GM12878 (cell line): ENCODE results near the gene THSD8. TPM values are rescaled to one million over a fixed set of nuclear protein-coding genes. Genes with fewer than 3 reads are reported as not detected.

Experiments
- ATAC-seq: fragments of 200-7000 bp; cut with Tn5 transposase; 3 replicates; pipeline ENCODE4 v1.9.1; 2020; ENCODE audit warnings: mild to moderate bottlenecking, moderate library complexity
- BruUV-seq: library from RNA; stranded (reverse); fragments of 400-500 nt; replicated peaks from 2 replicates; lab custom pipeline; 2021; lab: Mats Ljungman, UMichigan
- CTCF ChIA-PET: fragments of 300-600 bp; sonication (Branson Sonifier 250); formaldehyde crosslinking; extraction: SDS; loops from one replicate; lab custom pipeline; 2021; ENCODE audit warnings: inconsistent platforms; lab: Yijun Ruan, JAX
- POLR2A ChIA-PET: fragments of 350-600 bp; formaldehyde crosslinking; extraction: SDS; loops from one replicate; lab custom pipeline; 2021; ENCODE audit warnings: inconsistent platforms; lab: Charles Lee
- RAD21 ChIA-PET: fragments of 300-600 bp; sonication (Branson Sonifier 250); formaldehyde crosslinking; loops from one replicate; lab custom pipeline; 2023; ENCODE audit warnings: antibody characterized with exemption; ENCODE audit not compliant: unreplicated experiment; lab: Charles Lee
- SMC1A ChIA-PET: fragments of 300-600 bp; sonication (Branson Sonifier 250); formaldehyde crosslinking; loops from one replicate; lab custom pipeline; 2023; ENCODE audit not compliant: unreplicated experiment, uncharacterized antibody; lab: Charles Lee
- DNase-seq: peaks from one replicate; pipeline ENCODE4 v3.0.0-alpha.2; 2011; ENCODE audit warnings: low read depth, low spot score
- FAIRE-seq: peaks from 3 replicates; lab custom pipeline; 2011; peaks lifted over from hg19 to GRCh38; lab: Jason Lieb, UNC
- H2AFZ ChIP-seq: 2 replicates; pipeline ENCODE4 v1.6.0; 2011; ENCODE audit warnings: low read depth, low read length, control low read depth; ENCODE audit not compliant: control insufficient read depth
- H3K27ac ChIP-seq: 2 replicates; pipeline ENCODE4 v1.5.1; 2011; ENCODE audit warnings: control low read depth; ENCODE audit not compliant: control insufficient read depth, insufficient read depth
- H3K27me3 ChIP-seq, 2 experiments: replicated peaks in 1 of 2; 2 replicates each; pipeline versions ENCODE4 v1.6.0 to v1.6.1; 2011; ENCODE audit warnings: low read length in 1 of 2; ENCODE audit not compliant: control insufficient read depth in 2 of 2, insufficient read depth in 2 of 2
- H3K36me3 ChIP-seq, 2 experiments: 2 replicates each; pipeline ENCODE4 v1.5.1; 2011; ENCODE audit warnings: low read length in 1 of 2; ENCODE audit not compliant: control insufficient read depth in 2 of 2, insufficient read depth in 2 of 2
- H3K4me1 ChIP-seq: 2 replicates; pipeline ENCODE4 v1.6.1; 2011; ENCODE audit warnings: mild to moderate bottlenecking, low read length, moderate library complexity, mixed read lengths; ENCODE audit not compliant: control insufficient read depth, insufficient read depth
- H3K4me2 ChIP-seq: 2 replicates; pipeline ENCODE4 v1.6.0; 2011; ENCODE audit warnings: control low read depth; ENCODE audit not compliant: control insufficient read depth, insufficient read depth
- H3K4me3 ChIP-seq: fragments of 200-600 bp; sonication (generic); 2 replicates; pipeline ENCODE4 v1.5.1; 2016
- H3K79me2 ChIP-seq: 2 replicates; pipeline ENCODE4 v1.6.0; 2011; ENCODE audit warnings: low read length; ENCODE audit not compliant: control insufficient read depth, insufficient read depth
- H3K9ac ChIP-seq: 2 replicates; pipeline ENCODE4 v1.8.0; 2011; ENCODE audit warnings: low read length, control low read depth, mixed read lengths; ENCODE audit not compliant: control insufficient read depth, insufficient read depth
- H3K9me3 ChIP-seq: replicated peaks from 3 replicates; pipeline ENCODE4 v1.5.1; 2011; ENCODE audit warnings: mild to moderate bottlenecking, low read length; ENCODE audit not compliant: control insufficient read depth, insufficient read depth
- H4K20me1 ChIP-seq: 2 replicates; pipeline ENCODE4 v1.6.0; 2011; ENCODE audit not compliant: control insufficient read depth, insufficient read depth
- BMI1 ChIP-seq: fragments of 450-650 bp; IDR thresholded peaks from 2 replicates; pipeline ENCODE4 v1.6.1; 2016; ENCODE audit warnings: mild to moderate bottlenecking, moderate library complexity, borderline replicate concordance
- E4F1 ChIP-seq: fragments of 450-650 bp; IDR thresholded peaks from 2 replicates; pipeline ENCODE4 v1.6.1; 2018; ENCODE audit warnings: borderline replicate concordance, mild to moderate bottlenecking; ENCODE audit not compliant: partially characterized antibody
- EED ChIP-seq: sonication (generic); IDR thresholded peaks from 2 replicates; pipeline ENCODE4 v1.6.1; 2016; ENCODE audit warnings: antibody characterized with exemption, low read depth
- ETV6 ChIP-seq, 2 experiments: fragments of 450-650 bp in 1 of 2; IDR thresholded peaks in 1 of 2; conservative IDR thresholded peaks in 1 of 2; 2 replicates each; pipeline ENCODE4 v1.6.1; 2014; ENCODE audit warnings: antibody characterized with exemption in 1 of 2, borderline replicate concordance in 1 of 2, low read depth in 1 of 2, mild to moderate bottlenecking in 1 of 2, moderate library complexity in 1 of 2
- HDGF ChIP-seq: fragments of 450-650 bp; IDR thresholded peaks from 2 replicates; pipeline ENCODE4 v1.6.1; 2016; ENCODE audit warnings: antibody characterized with exemption
- IKZF2 ChIP-seq, 2 experiments: fragments of 450-650 bp; IDR thresholded peaks; 2 replicates each; pipeline ENCODE4 v1.6.1; 2017; ENCODE audit warnings: mild to moderate bottlenecking in 2 of 2, moderate library complexity in 2 of 2
- MLLT1 ChIP-seq: fragments of 450-650 bp; IDR thresholded peaks from 2 replicates; pipeline ENCODE4 v1.6.1; 2016; ENCODE audit warnings: mild to moderate bottlenecking
- NBN ChIP-seq: fragments of 450-650 bp; IDR thresholded peaks from 2 replicates; pipeline ENCODE4 v1.6.1; 2016
- POLR2AphosphoS5 ChIP-seq: IDR thresholded peaks from 2 replicates; pipeline ENCODE4 v1.6.1; 2011; ENCODE audit warnings: mild to moderate bottlenecking, low read length, inconsistent platforms
- SPI1 ChIP-seq: IDR thresholded peaks from 2 replicates; pipeline ENCODE4 v1.6.1; 2011; ENCODE audit warnings: low read depth, mild to moderate bottlenecking, low read length, moderate library complexity, borderline replicate concordance; ENCODE audit not compliant: insufficient read depth
- TCF3 ChIP-seq: IDR thresholded peaks from 2 replicates; pipeline ENCODE4 v1.6.1; 2012; ENCODE audit warnings: low read depth, mild to moderate bottlenecking, low read length, borderline replicate concordance; ENCODE audit not compliant: insufficient read depth
- WGBS: methylation state at CpG from one replicate; pipeline ENCODE4 v1.1.6; 2016; ENCODE audit warnings: low lambda C conversion rate; ENCODE audit not compliant: insufficient replicate concordance, insufficient coverage; ENCODE audit errors: missing lambda C conversion rate; 5-methylcytosine and 5-hydroxymethylcytosine counted together
- in situ Hi-C: fragments of 300-500 bp; cut with MboI; formaldehyde crosslinking; loops from 9 replicates; pipeline ENCODE4 v1.14.3; 2018; ENCODE audit warnings: mixed read lengths
- intact Hi-C: fragments of 100-400 bp; cut with micrococcal nuclease; formaldehyde crosslinking; loops from one replicate; pipeline ENCODE4 v1.14.2; 2022; ENCODE audit not compliant: unreplicated experiment
- polyA plus RNA-seq, 11 experiments: library from polyadenylated mRNA; depleted of rRNA in 4 of 11; unstranded in 6 of 11; stranded (reverse) in 5 of 11; fragments of >200 nt; fragmentation: Nextera tagmentation in 4 of 11; fragmentation: Illumina TruSeq in 1 of 11; extraction: Ambion mirVana in 4 of 11; extraction: Trizol in 1 of 11; gene quantifications; 1 replicate in 1 of 11; 2 replicates in 10 of 11; pipeline versions ENCODE4 v1.2.1 to v1.2.3, GENCODE V29; 2011 to 2016; ENCODE audit warnings: inconsistent platforms in 2 of 11, missing spikeins in 2 of 11, low read depth in 1 of 11
- total RNA-seq, 4 experiments: library from RNA; depleted of rRNA in 3 of 4; stranded (reverse); fragments of >200 nt in 3 of 4; fragmentation: Illumina TruSeq in 1 of 4; extraction: Trizol in 1 of 4; gene quantifications; 2 replicates each; pipeline versions ENCODE4 v1.2.1 to v1.2.3, GENCODE V29; 2013 to 2021
- TF ChIP-seq, protein P1 (sequence below): IDR thresholded peaks from 2 replicates; pipeline ENCODE4 v1.6.1; 2012; ENCODE audit warnings: low read depth, low read length, improper control_type of control experiment

THSD8 gene
- total and polyA plus RNA-seq, 10 of the 15 experiments (the other 5 are each of a cell fraction or from before 2014, with no cell fraction given) = 0.24 to 32.3 (median 21.3) TPM; not detected in 2

GRCh38 chr19:12785431-12786031 is 16.3 kb upstream of the THSD8 start:
- peak overlapping the region; percentile 61 for H3K4me2 ChIP-seq
- ChIA-PET POLR2A (interaction anchor here (2.4 kb wide), 1 partner anchor 11 kb away, joined by 11 read pairs; no protein-coding TSS in a partner anchor), RAD21 (interaction anchor here (0.5 to 4.5 kb wide), 3 partner anchors 8 to 367 kb away, joined by 3 to 49 read pairs (median 5); no protein-coding TSS in a partner anchor), CTCF (interaction anchor here (4.1 to 4.2 kb wide), 2 partner anchors 8 to 11 kb away, joined by 22 to 44 read pairs; no protein-coding TSS in a partner anchor), SMC1A (interaction anchor here (1.2 to 4.1 kb wide), 2 partner anchors 8 to 10 kb away, joined by 6 to 28 read pairs; no protein-coding TSS in a partner anchor)
- H3K79me2 ChIP-seq = peaks cover 16% of the 10 kb centered on the region
- in situ Hi-C loops (no loop called here), intact Hi-C loops (loop anchor here (5.0 to 10.0 kb wide), 2 partner anchors 152 to 1691 kb away; partner anchors contain the start of gene CALR)
- BruUV-seq = no TSS peak
- no peaks in the 10 kb centered on the region for H3K36me3 ChIP-seq
- 25% methylated on average over 4 of the region's 4 CpGs for WGBS
- H3K9ac ChIP-seq = peak overlapping the region; percentile 77
- peak overlapping the region; percentile 49 for H2AFZ ChIP-seq
- no peak overlapping the region for H3K4me3 ChIP-seq
- TF ChIP-seq TCF3 = no peak
- TF ChIP-seq BMI1 = 0 out of 2 replicates have a peak, but pooled peaks have one; percentile 35
- TF ChIP-seq ETV6 (conservative IDR thresholded peaks at IDR 0.05 in 1 of 2, IDR thresholded peaks at IDR 0.05 in 1 of 2; ENCODE audit: borderline replicate concordance in 1 of 2, low read depth in 1 of 2) = 0 out of 4 replicates have a peak, but pooled peaks of 1 of the 2 experiments have one; percentile 6
- TF ChIP-seq MLLT1 = peak; percentile 70
- TF ChIP-seq NBN = peak; percentile 85
- TF ChIP-seq E4F1 = no peak
- TF ChIP-seq SPI1 = peak; percentile 85; the same call in 1 of the 2 replicates
- TF ChIP-seq, protein P1, sequence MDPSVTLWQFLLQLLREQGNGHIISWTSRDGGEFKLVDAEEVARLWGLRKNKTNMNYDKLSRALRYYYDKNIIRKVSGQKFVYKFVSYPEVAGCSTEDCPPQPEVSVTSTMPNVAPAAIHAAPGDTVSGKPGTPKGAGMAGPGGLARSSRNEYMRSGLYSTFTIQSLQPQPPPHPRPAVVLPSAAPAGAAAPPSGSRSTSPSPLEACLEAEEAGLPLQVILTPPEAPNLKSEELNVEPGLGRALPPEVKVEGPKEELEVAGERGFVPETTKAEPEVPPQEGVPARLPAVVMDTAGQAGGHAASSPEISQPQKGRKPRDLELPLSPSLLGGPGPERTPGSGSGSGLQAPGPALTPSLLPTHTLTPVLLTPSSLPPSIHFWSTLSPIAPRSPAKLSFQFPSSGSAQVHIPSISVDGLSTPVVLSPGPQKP = no peak
- TF ChIP-seq HDGF = peak; percentile 86; the same call in 1 of the 2 replicates
- peak; percentile 50 for TF ChIP-seq EED
- peak in 1 of 2 experiments; percentile 8; a peak in 2 of 4 replicates for TF ChIP-seq IKZF2 (IDR thresholded peaks at IDR 0.05)
- 0 out of 2 replicates have a peak, but pooled peaks have one; percentile 1 for TF ChIP-seq POLR2AphosphoS5
- peaks cover 69% of the 10 kb centered on the region for H3K4me1 ChIP-seq
- no peak for ATAC-seq
- H3K9me3 ChIP-seq = no peaks in the 10 kb centered on the region
- no peaks in the 10 kb centered on the region for H3K27me3 ChIP-seq
- DNase-seq = no peak
- no peak for FAIRE-seq
- no peaks in the 10 kb centered on the region for H4K20me1 ChIP-seq
- H3K27ac ChIP-seq = peak overlapping the region; percentile 97
